ENCODE data around the gene OR8J3. TPM values are rescaled to one million over a fixed set of nuclear protein-coding genes. Genes with fewer than 3 reads are reported as not detected.
A peak's percentile ranks its signal among the peaks of the same experiment; 100 is the strongest.

OR8J3 gene
- total RNA-seq, 1 donor from 2014 or later, result not detected

DNA sequence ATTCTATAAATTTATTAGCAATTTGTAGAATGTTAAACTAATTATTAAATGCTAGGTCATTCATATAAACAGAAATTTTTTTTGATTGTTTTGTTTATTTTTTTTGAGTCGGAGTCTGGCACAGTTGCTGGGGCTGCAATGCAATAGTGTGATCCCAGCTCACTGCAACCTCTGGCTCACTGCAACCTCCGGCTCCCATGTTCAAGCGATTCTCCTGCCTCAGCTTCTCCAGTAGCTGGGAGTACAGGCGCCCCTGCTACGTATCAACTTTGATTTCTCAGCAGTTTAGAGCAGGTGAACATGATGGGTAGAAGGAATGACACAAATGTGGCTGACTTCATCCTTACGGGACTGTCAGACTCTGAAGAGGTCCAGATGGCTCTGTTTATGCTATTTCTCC, 17.9 kb downstream of the OR8J3 start, which contains the start of gene OR8H3:
OR8H3 (plus strand) TSS at position 301 of the 400 bp plus-strand sequence; CDS start at position 301, 0 bp downstream.
- no peaks in the 10 kb centered on the region for H3F3A ChIP-seq (ENCODE audit: low read depth)
- no peaks in the 10 kb centered on the region for H3K36me3 Mint-ChIP-seq
- no peaks in the 10 kb centered on the region for H3K4me1 ChIP-seq
- H3K79me2 ChIP-seq (ENCODE audit: low read depth), result no peaks in the 10 kb centered on the region
- no peak within 1 kb of the TSS for H3K27ac Mint-ChIP-seq
- peaks cover 3% of the 10 kb centered on the region for H3K9me3 Mint-ChIP-seq
- no peaks in the 10 kb centered on the region for H3K27me3 Mint-ChIP-seq (ENCODE audit: insufficient read depth, low read depth)
- DNase-seq (ENCODE audit: low spot score), result no peak
- H2AFZ ChIP-seq (replicated peaks), result no peak within 1 kb of the TSS
- H4K20me1 ChIP-seq (ENCODE audit: low read depth), result no peaks in the 10 kb centered on the region
- no peaks in the 10 kb centered on the region for H3K9me3 ChIP-seq (ENCODE audit: low read depth)
- H3K4me2 ChIP-seq, result no peak within 1 kb of the TSS
- H3K27me3 ChIP-seq, result no peaks in the 10 kb centered on the region
- TF ChIP-seq EZH2phosphoT487 (IDR thresholded peaks at IDR 0.05), result no peak
- TF ChIP-seq EZH2 (IDR thresholded peaks at IDR 0.05), result no peak
- TF ChIP-seq, protein P1, sequence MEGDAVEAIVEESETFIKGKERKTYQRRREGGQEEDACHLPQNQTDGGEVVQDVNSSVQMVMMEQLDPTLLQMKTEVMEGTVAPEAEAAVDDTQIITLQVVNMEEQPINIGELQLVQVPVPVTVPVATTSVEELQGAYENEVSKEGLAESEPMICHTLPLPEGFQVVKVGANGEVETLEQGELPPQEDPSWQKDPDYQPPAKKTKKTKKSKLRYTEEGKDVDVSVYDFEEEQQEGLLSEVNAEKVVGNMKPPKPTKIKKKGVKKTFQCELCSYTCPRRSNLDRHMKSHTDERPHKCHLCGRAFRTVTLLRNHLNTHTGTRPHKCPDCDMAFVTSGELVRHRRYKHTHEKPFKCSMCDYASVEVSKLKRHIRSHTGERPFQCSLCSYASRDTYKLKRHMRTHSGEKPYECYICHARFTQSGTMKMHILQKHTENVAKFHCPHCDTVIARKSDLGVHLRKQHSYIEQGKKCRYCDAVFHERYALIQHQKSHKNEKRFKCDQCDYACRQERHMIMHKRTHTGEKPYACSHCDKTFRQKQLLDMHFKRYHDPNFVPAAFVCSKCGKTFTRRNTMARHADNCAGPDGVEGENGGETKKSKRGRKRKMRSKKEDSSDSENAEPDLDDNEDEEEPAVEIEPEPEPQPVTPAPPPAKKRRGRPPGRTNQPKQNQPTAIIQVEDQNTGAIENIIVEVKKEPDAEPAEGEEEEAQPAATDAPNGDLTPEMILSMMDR (IDR thresholded peaks at IDR 0.05), result no peak
- H3K4me1 Mint-ChIP-seq, result no peaks in the 10 kb centered on the region
- no peak within 1 kb of the TSS for H3K4me3 ChIP-seq
- no peak within 1 kb of the TSS for H3K4me3 Mint-ChIP-seq
- no peaks in the 10 kb centered on the region for H3K36me3 ChIP-seq
- no peak within 1 kb of the TSS for H3K9ac ChIP-seq
- no peak within 1 kb of the TSS for H3K27ac ChIP-seq

GRCh38 chr11:56103210-56103737, 36.7 kb downstream of the OR8J3 start, which contains the start of gene OR8H2:
OR8H2 (plus strand) TSS chr11:56103687; CDS start chr11:56105043, 1,356 bp downstream.
- Histone ChIP-seq H3K4me1 (no peaks in the 10 kb centered on the region), H4K20me1 (ENCODE audit: low read depth) (no peaks in the 10 kb centered on the region), H3K79me2 (ENCODE audit: low read depth) (no peaks in the 10 kb centered on the region), H3K9me3 (ENCODE audit: low read depth) (no peaks in the 10 kb centered on the region), H3K36me3 (no peaks in the 10 kb centered on the region), H3K27ac (no peak within 1 kb of the TSS), H2AFZ (replicated peaks) (no peak within 1 kb of the TSS), H3K27me3 (no peaks in the 10 kb centered on the region), H3K4me3 (no peak within 1 kb of the TSS), H3F3A (ENCODE audit: low read depth) (no peaks in the 10 kb centered on the region), H3K9ac (no peak within 1 kb of the TSS), H3K4me2 (no peak within 1 kb of the TSS)
- TF ChIP-seq EZH2phosphoT487 (IDR thresholded peaks at IDR 0.05), result no peak
- TF ChIP-seq, protein P1 (IDR thresholded peaks at IDR 0.05), result no peak
- no peak for TF ChIP-seq EZH2 (IDR thresholded peaks at IDR 0.05)
- Mint-ChIP-seq H3K4me1 (no peaks in the 10 kb centered on the region), H3K4me3 (no peak within 1 kb of the TSS), H3K27ac (no peak within 1 kb of the TSS), H3K27me3 (ENCODE audit: insufficient read depth, low read depth) (no peaks in the 10 kb centered on the region), H3K9me3 (no peaks in the 10 kb centered on the region), H3K36me3 (no peaks in the 10 kb centered on the region)
- DNase-seq (ENCODE audit: low spot score), result no peak

GRCh38 chr11:56093008-56093407, 47.0 kb downstream of the OR8J3 start, which contains the start of gene OR8I2:
OR8I2 (plus strand) TSS chr11:56093308; CDS start chr11:56093308, 0 bp downstream.
- Mint-ChIP-seq H3K9me3 (peaks cover 2% of the 10 kb centered on the region), H3K36me3 (no peaks in the 10 kb centered on the region), H3K27me3 (ENCODE audit: insufficient read depth, low read depth) (no peaks in the 10 kb centered on the region), H3K4me1 (no peaks in the 10 kb centered on the region), H3K27ac (no peak within 1 kb of the TSS), H3K4me3 (no peak within 1 kb of the TSS)
- H3K4me3 ChIP-seq, result no peak within 1 kb of the TSS
- H3K27me3 ChIP-seq, result no peaks in the 10 kb centered on the region
- no peak within 1 kb of the TSS for H3K4me2 ChIP-seq
- no peak within 1 kb of the TSS for H3K9ac ChIP-seq
- H2AFZ ChIP-seq (replicated peaks), result peak within 1 kb of the TSS; percentile 70
- H3K27ac ChIP-seq, result no peak within 1 kb of the TSS
- no peaks in the 10 kb centered on the region for H4K20me1 ChIP-seq (ENCODE audit: low read depth)
- H3K4me1 ChIP-seq, result no peaks in the 10 kb centered on the region
- DNase-seq (ENCODE audit: low spot score), result no peak
- H3F3A ChIP-seq (ENCODE audit: low read depth), result no peaks in the 10 kb centered on the region
- H3K9me3 ChIP-seq (ENCODE audit: low read depth), result no peaks in the 10 kb centered on the region
- TF ChIP-seq EZH2 (IDR thresholded peaks at IDR 0.05) (no peak), EZH2phosphoT487 (IDR thresholded peaks at IDR 0.05) (no peak)
- TF ChIP-seq, protein P1 (IDR thresholded peaks at IDR 0.05), result no peak
- H3K36me3 ChIP-seq, result no peaks in the 10 kb centered on the region
- H3K79me2 ChIP-seq (ENCODE audit: low read depth), result no peaks in the 10 kb centered on the region
